Endodermal cell (in vitro differentiated cells): ENCODE results near the gene EIF3F. TPM values are rescaled to one million over a fixed set of nuclear protein-coding genes. Genes with fewer than 3 reads are reported as not detected.

Experiments
- DNase-seq: peaks from one replicate; pipeline ENCODE4 v3.0.0-alpha.2; 2017
- H3K27ac ChIP-seq: 2 replicates; pipeline ENCODE4 v1.5.1; 2013; ENCODE audit warnings: mild to moderate bottlenecking, low read depth, low read length, moderate library complexity
- H3K27me3 ChIP-seq: 2 replicates; pipeline ENCODE4 v1.6.1; 2013; ENCODE audit warnings: mild to moderate bottlenecking, low read length, moderate library complexity; ENCODE audit not compliant: insufficient read depth, control insufficient read depth, poor library complexity, severe bottlenecking
- H3K36me3 ChIP-seq: 2 replicates; pipeline ENCODE4 v1.7.0; 2013; ENCODE audit warnings: mild to moderate bottlenecking, low read length, moderate library complexity; ENCODE audit not compliant: control insufficient read depth, insufficient read depth
- H3K4me1 ChIP-seq: one replicate; pipeline ENCODE4 v1.7.0; 2013; ENCODE audit warnings: low read length; ENCODE audit not compliant: control insufficient read depth, insufficient read depth
- H3K4me3 ChIP-seq: 2 replicates; pipeline ENCODE4 v1.5.1; 2013; ENCODE audit warnings: mild to moderate bottlenecking, low read length, moderate library complexity
- H3K9ac ChIP-seq: 2 replicates; pipeline ENCODE4 v1.6.1; 2013; ENCODE audit warnings: mild to moderate bottlenecking, low read length, moderate library complexity; ENCODE audit not compliant: poor library complexity, severe bottlenecking; ENCODE audit errors: extremely low read depth
- H3K9me3 ChIP-seq: 2 replicates; pipeline ENCODE4 v1.6.1; 2013; ENCODE audit warnings: mild to moderate bottlenecking, low read length, moderate library complexity; ENCODE audit not compliant: control insufficient read depth
- H3K27ac Mint-ChIP-seq: 2 replicates; pipeline ENCODE4 v1.8.0; 2020; ENCODE audit warnings: mixed read lengths
- H3K27me3 Mint-ChIP-seq: 2 replicates; pipeline ENCODE4 v1.8.0; 2021; ENCODE audit warnings: mild to moderate bottlenecking, mixed read lengths; ENCODE audit not compliant: insufficient read depth
- H3K36me3 Mint-ChIP-seq: 2 replicates; pipeline ENCODE4 v1.8.0; 2020; ENCODE audit warnings: low read depth, mixed read lengths
- H3K4me1 Mint-ChIP-seq: 2 replicates; pipeline ENCODE4 v1.8.0; 2020; ENCODE audit warnings: mixed read lengths
- H3K4me3 Mint-ChIP-seq: 2 replicates; pipeline ENCODE4 v1.8.0; 2020; ENCODE audit warnings: mild to moderate bottlenecking, moderate library complexity, mixed read lengths
- H3K9me3 Mint-ChIP-seq: 2 replicates; pipeline ENCODE4 v1.8.0; 2020; ENCODE audit warnings: mild to moderate bottlenecking, mixed read lengths
- WGBS, 2 experiments: methylation state at CpG; one replicate each; pipeline versions ENCODE4 v1.1.5 to v1.1.7; 2013; ENCODE audit warnings: missing lambda C conversion rate in 2 of 2, mixed read lengths in 1 of 2; ENCODE audit not compliant: insufficient coverage in 1 of 2, insufficient read length in 1 of 2; 5-methylcytosine and 5-hydroxymethylcytosine counted together
- total RNA-seq, 2 donors: library from RNA; stranded (reverse); fragmentation: NEBNext Ultra II Directional in 1 of 2; extraction: Animal tissue kit (Norgen Biotek cat#: 25700) in 1 of 2; gene quantifications; 2 replicates in 1 of 2; 3 replicates in 1 of 2; pipeline ENCODE4 v1.2.1, GENCODE V29; 2021
- TF ChIP-seq, protein P1 (sequence below): fragments of 200-600 bp; sonication (generic); conservative IDR thresholded peaks from 2 replicates; pipeline ENCODE4 v1.5.0; 2021; ENCODE audit warnings: antibody characterized with exemption, mild to moderate bottlenecking

The EIF3F gene
- total RNA-seq, 2 donors from 2014 or later, result 349 to 354 TPM

DNA sequence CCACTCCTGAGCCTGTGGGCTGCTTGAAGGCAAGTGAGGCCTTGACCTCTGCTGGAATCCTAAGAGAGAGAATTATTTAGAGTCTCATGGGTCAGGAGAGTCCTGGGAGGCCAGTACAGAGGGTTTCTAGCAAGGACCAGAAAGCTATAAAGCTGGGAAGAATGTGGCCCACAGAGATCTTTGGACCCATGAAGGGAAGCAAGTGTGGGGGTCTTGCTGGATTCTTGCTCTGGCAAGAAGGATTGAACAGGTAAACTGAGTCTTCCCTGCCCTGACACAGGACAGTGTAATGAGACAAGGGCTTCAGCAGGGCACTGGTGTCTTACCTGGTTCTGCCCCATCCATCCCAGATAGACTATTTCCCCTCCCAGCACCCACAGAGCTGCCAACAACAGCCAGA lies 18.4 kb downstream of the EIF3F start:
- no peaks in the 10 kb centered on the region for H3K4me1 Mint-ChIP-seq
- TF ChIP-seq, protein P1, sequence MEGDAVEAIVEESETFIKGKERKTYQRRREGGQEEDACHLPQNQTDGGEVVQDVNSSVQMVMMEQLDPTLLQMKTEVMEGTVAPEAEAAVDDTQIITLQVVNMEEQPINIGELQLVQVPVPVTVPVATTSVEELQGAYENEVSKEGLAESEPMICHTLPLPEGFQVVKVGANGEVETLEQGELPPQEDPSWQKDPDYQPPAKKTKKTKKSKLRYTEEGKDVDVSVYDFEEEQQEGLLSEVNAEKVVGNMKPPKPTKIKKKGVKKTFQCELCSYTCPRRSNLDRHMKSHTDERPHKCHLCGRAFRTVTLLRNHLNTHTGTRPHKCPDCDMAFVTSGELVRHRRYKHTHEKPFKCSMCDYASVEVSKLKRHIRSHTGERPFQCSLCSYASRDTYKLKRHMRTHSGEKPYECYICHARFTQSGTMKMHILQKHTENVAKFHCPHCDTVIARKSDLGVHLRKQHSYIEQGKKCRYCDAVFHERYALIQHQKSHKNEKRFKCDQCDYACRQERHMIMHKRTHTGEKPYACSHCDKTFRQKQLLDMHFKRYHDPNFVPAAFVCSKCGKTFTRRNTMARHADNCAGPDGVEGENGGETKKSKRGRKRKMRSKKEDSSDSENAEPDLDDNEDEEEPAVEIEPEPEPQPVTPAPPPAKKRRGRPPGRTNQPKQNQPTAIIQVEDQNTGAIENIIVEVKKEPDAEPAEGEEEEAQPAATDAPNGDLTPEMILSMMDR, result no peak
- H3K27me3 ChIP-seq, result peaks cover 2% of the 10 kb centered on the region
- H3K36me3 Mint-ChIP-seq, result no peaks in the 10 kb centered on the region
- H3K9ac ChIP-seq, result no peak overlapping the region
- H3K4me1 ChIP-seq, result no peaks in the 10 kb centered on the region
- H3K4me3 ChIP-seq, result no peak overlapping the region
- no peak overlapping the region for H3K27ac ChIP-seq
- DNase-seq, result peak; percentile 28
- no peaks in the 10 kb centered on the region for H3K9me3 ChIP-seq
- H3K36me3 ChIP-seq, result no peaks in the 10 kb centered on the region
- H3K9me3 Mint-ChIP-seq, result no peaks in the 10 kb centered on the region
- H3K27ac Mint-ChIP-seq, result no peak overlapping the region
- H3K4me3 Mint-ChIP-seq, result no peak overlapping the region
- H3K27me3 Mint-ChIP-seq, result peaks cover 5% of the 10 kb centered on the region

DNA sequence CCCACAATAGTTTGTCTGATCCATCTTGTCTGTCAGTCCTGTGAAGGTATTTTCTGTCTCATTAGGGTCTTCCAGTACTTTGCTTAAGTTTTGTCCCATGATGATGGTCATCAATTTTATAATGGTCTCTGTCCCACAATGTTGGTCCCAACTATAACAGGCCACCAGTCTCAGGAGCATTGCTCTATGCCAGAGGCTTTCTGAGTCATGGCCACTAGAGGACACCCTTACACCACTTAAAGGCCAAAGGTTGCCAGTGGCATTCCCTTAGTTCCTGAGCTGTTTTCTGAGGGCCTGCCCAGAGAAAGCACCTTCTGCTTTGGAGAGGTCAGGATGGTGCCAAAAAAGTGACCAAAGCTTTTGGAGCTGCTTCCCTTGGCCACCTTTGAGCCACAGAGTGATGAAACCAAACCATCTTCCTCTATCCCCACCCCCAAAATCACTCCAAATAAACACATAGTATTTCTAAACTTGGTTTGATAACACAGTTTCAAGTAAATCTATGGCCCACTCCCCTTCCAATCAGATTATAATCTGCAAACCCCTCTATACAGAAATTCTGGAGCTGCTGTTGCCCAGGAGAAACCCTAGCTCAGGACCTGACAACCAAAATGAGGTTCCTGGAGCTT lies 19.3 kb downstream of the EIF3F start:
- Mint-ChIP-seq H3K27me3 (peaks cover 12% of the 10 kb centered on the region), H3K4me1 (no peaks in the 10 kb centered on the region), H3K9me3 (no peaks in the 10 kb centered on the region), H3K36me3 (no peaks in the 10 kb centered on the region), H3K27ac (no peak overlapping the region), H3K4me3 (no peak overlapping the region)
- Histone ChIP-seq H3K4me3 (no peak overlapping the region), H3K9ac (no peak overlapping the region), H3K27me3 (peaks cover 7% of the 10 kb centered on the region), H3K9me3 (no peaks in the 10 kb centered on the region), H3K4me1 (no peaks in the 10 kb centered on the region), H3K27ac (no peak overlapping the region), H3K36me3 (no peaks in the 10 kb centered on the region)
- peak; percentile 91 for DNase-seq
- TF ChIP-seq, protein P1, result peak; percentile 95

DNA sequence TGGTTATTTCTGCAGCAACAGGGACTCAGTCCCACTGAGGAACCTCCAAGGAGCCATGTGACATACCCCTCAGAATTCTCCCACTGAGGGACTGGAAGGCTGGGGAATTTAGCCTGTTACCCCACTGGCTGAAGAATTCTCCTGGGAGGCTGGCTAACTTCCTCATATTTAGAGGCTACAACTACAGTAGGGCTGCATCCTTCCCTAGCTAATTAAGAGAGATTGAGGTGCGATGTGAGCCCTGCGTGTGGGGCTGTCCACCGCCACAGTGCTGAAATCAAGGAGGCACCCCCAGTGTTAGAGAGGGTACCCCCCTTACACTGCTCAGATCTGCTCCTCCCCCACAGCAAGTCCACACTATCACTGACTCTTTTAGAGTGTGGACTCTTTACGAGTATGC lies 21.1 kb downstream of the EIF3F start:
- H3K4me1 ChIP-seq, result no peaks in the 10 kb centered on the region
- Mint-ChIP-seq H3K4me1 (no peaks in the 10 kb centered on the region), H3K27me3 (peaks cover 18% of the 10 kb centered on the region), H3K36me3 (no peaks in the 10 kb centered on the region), H3K27ac (no peak overlapping the region), H3K9me3 (no peaks in the 10 kb centered on the region), H3K4me3 (no peak overlapping the region)
- no peak overlapping the region for H3K4me3 ChIP-seq
- peaks cover 7% of the 10 kb centered on the region for H3K27me3 ChIP-seq
- H3K9ac ChIP-seq, result no peak overlapping the region
- H3K36me3 ChIP-seq, result no peaks in the 10 kb centered on the region
- H3K9me3 ChIP-seq, result no peaks in the 10 kb centered on the region
- 66 to 72% methylated on average over 3 to 4 of the region's 4 CpGs for WGBS, 2 experiments
- TF ChIP-seq, protein P1, result no peak
- peak; percentile 49 for DNase-seq
- H3K27ac ChIP-seq, result no peak overlapping the region
